Adrenal gland (tissue), 12 donors: ENCODE measurements around the gene PKP3. TPM values are rescaled to one million over a fixed set of nuclear protein-coding genes. Genes with fewer than 3 reads are reported as not detected.

Source experiments
- DNase-seq, 7 donors: peaks; one replicate each; pipeline ENCODE4 v3.0.0-alpha.2; 2019 to 2020
- H3K27ac ChIP-seq, 5 donors: fragments of 200-600 bp; sonication (generic) in 4 of 5; 1 replicate in 3 of 5; 2 replicates in 2 of 5; pipeline versions ENCODE4 v1.5.1 to v1.8.0; 2016 to 2020; ENCODE audit warnings: mild to moderate bottlenecking in 1 of 5
- H3K27me3 ChIP-seq: fragments of 200-600 bp; 2 replicates; pipeline ENCODE4 v1.8.0; 2021
- H3K36me3 ChIP-seq, 2 donors: fragments of 200-600 bp; replicated peaks in 1 of 2; 1 replicate in 1 of 2; 2 replicates in 1 of 2; pipeline versions ENCODE4 v1.5.1 to v1.8.0; 2018 to 2022
- H3K4me1 ChIP-seq, 2 donors: fragments of 200-600 bp; replicated peaks in 1 of 2; 1 replicate in 1 of 2; 2 replicates in 1 of 2; pipeline versions ENCODE4 v1.5.1 to v1.8.0; 2018 to 2021
- H3K4me3 ChIP-seq, 4 donors: fragments of 200-600 bp; sonication (generic) in 3 of 4; one replicate each; pipeline ENCODE4 v1.5.1; 2016 to 2018
- H3K9me3 ChIP-seq, 3 donors: fragments of 200-600 bp; sonication (generic) in 1 of 3; replicated peaks in 1 of 3; 1 replicate in 2 of 3; 2 replicates in 1 of 3; pipeline versions ENCODE4 v1.5.1 to v1.8.0; 2016 to 2021
- POLR2A ChIP-seq, 2 donors: fragments of 450-650 bp; IDR thresholded peaks; one replicate each; pipeline ENCODE4 v1.6.1; 2017; ENCODE audit warnings: antibody characterized with exemption in 2 of 2, mild to moderate bottlenecking in 2 of 2, moderate library complexity in 1 of 2
- WGBS, 4 donors: extraction: QIAGEN DNeasy Blood & Tissue Kit in 2 of 4; methylation state at CpG; one replicate each; pipeline versions ENCODE4 v1.1.5 to v1.1.7; 2013 to 2017; 5-methylcytosine and 5-hydroxymethylcytosine counted together
- intact Hi-C, 2 donors: fragments of 100-400 bp; cut with DNase I; formaldehyde crosslinking; loops; one replicate each; pipeline versions ENCODE4 v1.14.1 to v1.15.0; 2022 to 2023
- polyA plus RNA-seq, 3 donors: library from polyadenylated mRNA; stranded (reverse); fragments of 200-250 nt in 2 of 3; fragments of 350-450 nt in 1 of 3; fragmentation: Illumina TruSeq in 1 of 3; extraction: RNeasy Lipid Tissue Mini Kit (QIAGEN cat#74804) in 1 of 3; gene quantifications; one replicate each; pipeline ENCODE4 v1.2.3, GENCODE V29; 2013 to 2014
- total RNA-seq, 9 donors: library from RNA; depleted of rRNA in 4 of 9; stranded (reverse); fragments of >200 nt in 4 of 9; fragments of 120-200 nt in 1 of 9; fragmentation: NEBNext Ultra II Directional in 1 of 9; extraction: Animal tissue kit (Norgen Biotek cat#: 25700) in 1 of 9; gene quantifications; one replicate each; pipeline versions ENCODE4 v1.1.0 to v1.2.4, GENCODE V29; 2013 to 2023
- TF ChIP-seq, protein P1 (sequence below), 6 experiments: fragments of 450-650 bp in 4 of 6; fragments of 200-600 bp in 2 of 6; sonication (generic) in 1 of 6; IDR thresholded peaks; 1 replicate in 5 of 6; 2 replicates in 1 of 6; pipeline versions ENCODE4 v1.5.1 to v1.8.0; 2016 to 2021; ENCODE audit warnings: antibody characterized with exemption in 6 of 6, mild to moderate bottlenecking in 2 of 6, moderate library complexity in 1 of 6
- donor health status: healthy with polysubstance abuse.
- donor health status: Bipolar disorder and iron deficiency.
- donor health status: DM: yes; HTN: yes; CAD: no.
- donor health status: DM: no; HTN: no; CAD: no.
- donor health status: DM: no; HTN: no; CAD: no.
- donor health status: DM: yes; HTN: yes; CAD: no.

Gene PKP3
- total and polyA plus RNA-seq, 12 donors = 0.37 to 0.65 (median 0.55) TPM; not detected in 8

DNA sequence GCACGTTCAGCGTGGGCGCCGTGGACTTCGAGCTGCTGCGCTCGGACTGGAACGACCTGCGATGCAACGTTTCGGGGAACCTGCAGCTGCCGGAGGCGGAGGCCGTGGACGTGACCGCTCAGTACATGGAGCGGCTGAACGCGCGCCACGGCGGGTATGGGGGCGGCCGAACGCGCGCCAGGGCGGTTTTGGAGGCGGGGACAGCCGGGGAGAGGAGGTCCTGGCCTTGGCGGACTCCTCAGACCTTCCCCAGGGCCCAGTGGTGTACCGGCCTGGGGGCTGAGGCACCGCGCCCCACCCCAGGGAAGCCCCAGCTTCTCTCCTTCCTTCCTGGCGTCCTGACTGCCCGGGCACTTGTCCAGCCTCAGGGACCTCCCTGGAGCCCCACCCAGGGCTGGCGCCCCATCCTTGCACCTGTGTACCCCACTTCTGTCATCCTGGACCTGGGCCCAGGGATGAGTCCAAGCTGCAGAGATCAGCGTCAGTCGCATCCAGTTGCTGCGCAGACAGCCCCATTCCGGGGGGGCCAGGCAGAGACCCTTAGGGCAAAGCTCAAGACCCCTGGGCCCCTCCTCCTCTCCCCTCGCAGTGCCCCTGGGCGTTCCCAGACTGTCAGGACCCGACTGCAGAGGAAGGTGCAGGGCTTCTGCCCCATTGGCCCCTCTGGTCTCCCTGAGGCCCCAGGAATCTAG lies 16.7 kb upstream of the PKP3 start:
- Histone ChIP-seq H3K4me3 (no peak overlapping the region), H3K27me3 (no peaks in the 10 kb centered on the region), H3K9me3 (no peaks in the 10 kb centered on the region), H3K27ac (no peak overlapping the region), H3K4me1 (no peaks in the 10 kb centered on the region), H3K36me3 (no peaks in the 10 kb centered on the region)
- TF ChIP-seq POLR2A (IDR thresholded peaks at IDR 0.05) = no peak
- TF ChIP-seq, protein P1, sequence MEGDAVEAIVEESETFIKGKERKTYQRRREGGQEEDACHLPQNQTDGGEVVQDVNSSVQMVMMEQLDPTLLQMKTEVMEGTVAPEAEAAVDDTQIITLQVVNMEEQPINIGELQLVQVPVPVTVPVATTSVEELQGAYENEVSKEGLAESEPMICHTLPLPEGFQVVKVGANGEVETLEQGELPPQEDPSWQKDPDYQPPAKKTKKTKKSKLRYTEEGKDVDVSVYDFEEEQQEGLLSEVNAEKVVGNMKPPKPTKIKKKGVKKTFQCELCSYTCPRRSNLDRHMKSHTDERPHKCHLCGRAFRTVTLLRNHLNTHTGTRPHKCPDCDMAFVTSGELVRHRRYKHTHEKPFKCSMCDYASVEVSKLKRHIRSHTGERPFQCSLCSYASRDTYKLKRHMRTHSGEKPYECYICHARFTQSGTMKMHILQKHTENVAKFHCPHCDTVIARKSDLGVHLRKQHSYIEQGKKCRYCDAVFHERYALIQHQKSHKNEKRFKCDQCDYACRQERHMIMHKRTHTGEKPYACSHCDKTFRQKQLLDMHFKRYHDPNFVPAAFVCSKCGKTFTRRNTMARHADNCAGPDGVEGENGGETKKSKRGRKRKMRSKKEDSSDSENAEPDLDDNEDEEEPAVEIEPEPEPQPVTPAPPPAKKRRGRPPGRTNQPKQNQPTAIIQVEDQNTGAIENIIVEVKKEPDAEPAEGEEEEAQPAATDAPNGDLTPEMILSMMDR (IDR thresholded peaks at IDR 0.05) = no peak
- intact Hi-C loops = no loop called here
- no peak for DNase-seq
- 81 to 89% (median 84%) methylated on average over 33 to 44 of the region's 44 CpGs for WGBS, 4 donors

DNA sequence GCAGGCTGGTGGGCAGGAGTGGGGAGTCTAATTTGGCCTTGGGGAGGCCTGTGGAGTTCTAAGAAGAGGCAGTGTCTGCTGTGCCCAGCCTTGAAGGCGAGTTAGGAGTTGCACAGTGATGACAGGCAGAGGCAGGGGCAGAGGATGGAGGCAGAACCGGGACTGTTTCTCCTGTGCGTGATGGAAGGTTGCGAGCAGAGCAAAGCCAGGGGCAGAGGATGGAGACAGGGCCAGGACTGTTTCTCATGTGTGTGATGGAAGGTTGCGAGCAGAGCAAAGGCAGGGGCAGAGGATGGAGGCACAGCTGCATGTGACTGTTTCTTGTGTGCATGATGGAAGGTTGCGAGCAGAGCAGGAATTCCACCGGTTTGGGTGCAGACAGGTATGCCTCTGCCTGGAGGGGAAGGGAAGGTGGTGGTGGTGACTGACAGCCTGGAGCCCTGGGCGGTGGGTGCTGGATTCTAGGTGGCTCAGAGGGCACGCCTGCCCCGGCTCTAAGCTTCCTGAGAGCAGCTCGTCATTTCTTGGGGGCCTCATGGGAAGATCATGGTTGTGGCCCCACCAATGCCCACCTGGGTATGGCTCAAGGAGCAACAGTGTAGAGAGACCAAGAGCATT lies 16.0 kb upstream of the PKP3 start:
- intact Hi-C loops = no loop called here

DNA sequence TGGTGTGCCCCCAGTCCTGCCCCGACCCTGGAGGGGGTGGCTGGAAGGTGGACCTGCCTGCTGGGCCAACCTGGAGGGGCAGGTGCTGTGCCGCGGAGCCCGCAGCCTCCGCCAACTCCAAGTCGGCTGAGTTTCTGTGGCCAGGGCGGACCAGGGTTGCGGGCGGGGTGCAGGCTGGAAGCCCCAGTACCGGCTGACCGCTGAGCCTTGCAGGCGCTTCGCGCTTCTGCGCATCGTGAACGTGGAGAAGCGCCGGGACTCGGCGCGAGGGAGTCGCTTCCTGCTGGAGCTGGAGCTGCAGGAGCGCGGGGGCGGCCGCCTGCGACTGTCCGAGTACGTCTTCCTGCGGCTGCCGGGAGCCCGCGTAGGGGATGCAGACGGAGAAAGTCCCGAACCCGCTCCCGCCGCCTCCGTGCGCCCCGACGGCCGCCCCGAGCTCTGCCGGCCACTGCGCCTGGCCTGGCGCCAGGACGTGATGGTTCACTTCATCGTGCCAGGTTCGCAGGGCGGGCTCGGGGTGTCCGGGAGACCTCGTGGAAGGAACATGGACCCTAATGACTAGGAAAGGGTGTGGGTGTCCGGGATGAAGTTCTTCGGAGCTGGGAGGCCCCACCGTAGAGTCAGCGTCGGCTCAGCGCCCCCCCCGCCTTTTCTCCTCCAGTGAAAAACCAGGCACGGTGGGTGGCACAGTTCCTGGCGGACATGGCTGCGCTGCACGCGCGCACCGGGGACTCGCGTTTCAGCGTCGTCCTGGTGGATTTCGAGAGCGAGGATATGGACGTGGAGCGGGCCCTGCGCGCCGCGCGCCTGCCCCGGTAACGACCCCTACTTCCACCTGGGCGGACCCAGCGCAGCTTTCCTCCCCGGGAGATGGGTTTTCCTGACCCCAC lies 14.6 kb upstream of the PKP3 start:
- intact Hi-C loops = no loop called here
- DNase-seq = no peak
- WGBS, 4 donors = 90 to 95% (median 93%) methylated on average over 34 to 87 of the region's 87 CpGs

More for the DNA sequence above, 16.0 kb upstream of the PKP3 start:
- H3K4me3 ChIP-seq = no peak overlapping the region
- TF ChIP-seq, protein P1 (IDR thresholded peaks at IDR 0.05) = no peak
- TF ChIP-seq POLR2A (IDR thresholded peaks at IDR 0.05) = no peak
- no peak overlapping the region for H3K27ac ChIP-seq
- no peaks in the 10 kb centered on the region for H3K4me1 ChIP-seq
- no peak for DNase-seq
- H3K27me3 ChIP-seq = no peaks in the 10 kb centered on the region
- no peaks in the 10 kb centered on the region for H3K36me3 ChIP-seq
- WGBS, 4 donors = 69 to 83% (median 70%) methylated on average over 10 to 11 of the region's 11 CpGs
- no peaks in the 10 kb centered on the region for H3K9me3 ChIP-seq

More for the DNA sequence above, 14.6 kb upstream of the PKP3 start:
- H3K36me3 ChIP-seq = no peaks in the 10 kb centered on the region
- H3K27me3 ChIP-seq = no peaks in the 10 kb centered on the region
- no peak overlapping the region for H3K27ac ChIP-seq
- H3K9me3 ChIP-seq = no peaks in the 10 kb centered on the region
- no peak overlapping the region for H3K4me3 ChIP-seq
- no peaks in the 10 kb centered on the region for H3K4me1 ChIP-seq
- TF ChIP-seq POLR2A (IDR thresholded peaks at IDR 0.05) = no peak
- TF ChIP-seq, protein P1 (IDR thresholded peaks at IDR 0.05) = no peak
